GM18868 (cell line): ENCODE results near the gene CDC42EP5.
"Not testable (repeated sequence)": the region's sequence is repeated elsewhere in the genome, so short reads cannot be mapped to it uniquely, and the experiment has no call there.

Source experiments
- ATAC-seq: cut with Tn5 transposase; IDR thresholded peaks from one replicate; pipeline ENCODE4 v1.9.1; 2021; ENCODE audit warnings: mild to moderate bottlenecking, moderate library complexity; ENCODE audit not compliant: unreplicated experiment

CDC42EP5 gene, protein sequence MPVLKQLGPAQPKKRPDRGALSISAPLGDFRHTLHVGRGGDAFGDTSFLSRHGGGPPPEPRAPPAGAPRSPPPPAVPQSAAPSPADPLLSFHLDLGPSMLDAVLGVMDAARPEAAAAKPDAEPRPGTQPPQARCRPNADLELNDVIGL

GRCh38 chr19:54473071-54473891 is at the start of gene CDC42EP5:
Gene CDC42EP5 (minus strand): TSS chr19:54473296. CDS start chr19:54465547, 7,749 bp downstream.
- no peak for ATAC-seq

DNA sequence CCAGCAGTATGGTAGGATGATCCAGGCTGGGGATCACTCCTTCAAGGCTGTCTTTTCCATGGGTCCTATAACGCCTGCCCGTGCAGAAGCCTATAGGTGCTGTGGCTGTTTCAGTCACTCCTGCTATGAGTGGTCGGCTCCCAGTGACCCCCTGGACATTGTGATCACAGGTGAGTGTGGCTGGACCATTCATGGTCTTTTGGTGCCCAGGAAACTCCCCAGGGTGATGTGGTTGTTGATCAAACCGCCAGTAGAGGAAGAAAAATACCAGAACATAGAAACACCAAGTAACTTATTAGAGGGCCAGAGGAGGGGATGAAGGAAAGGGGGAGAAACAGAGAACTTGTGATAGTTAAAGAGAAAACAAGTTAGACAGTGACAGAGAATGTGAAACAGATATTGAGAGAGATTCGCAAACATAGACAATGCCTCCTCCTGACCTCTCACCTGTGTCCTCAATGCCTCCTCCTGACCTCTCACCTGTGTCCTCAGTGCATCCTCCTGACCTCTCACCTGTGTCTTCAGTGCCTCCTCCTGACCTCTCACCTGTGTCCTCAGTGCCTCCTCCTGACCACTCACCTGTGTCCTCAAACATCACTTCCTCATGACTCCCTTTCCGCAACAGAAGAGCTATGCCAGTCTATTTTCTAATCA is 48.9 kb upstream of the CDC42EP5 start:
- no peak for ATAC-seq

DNA sequence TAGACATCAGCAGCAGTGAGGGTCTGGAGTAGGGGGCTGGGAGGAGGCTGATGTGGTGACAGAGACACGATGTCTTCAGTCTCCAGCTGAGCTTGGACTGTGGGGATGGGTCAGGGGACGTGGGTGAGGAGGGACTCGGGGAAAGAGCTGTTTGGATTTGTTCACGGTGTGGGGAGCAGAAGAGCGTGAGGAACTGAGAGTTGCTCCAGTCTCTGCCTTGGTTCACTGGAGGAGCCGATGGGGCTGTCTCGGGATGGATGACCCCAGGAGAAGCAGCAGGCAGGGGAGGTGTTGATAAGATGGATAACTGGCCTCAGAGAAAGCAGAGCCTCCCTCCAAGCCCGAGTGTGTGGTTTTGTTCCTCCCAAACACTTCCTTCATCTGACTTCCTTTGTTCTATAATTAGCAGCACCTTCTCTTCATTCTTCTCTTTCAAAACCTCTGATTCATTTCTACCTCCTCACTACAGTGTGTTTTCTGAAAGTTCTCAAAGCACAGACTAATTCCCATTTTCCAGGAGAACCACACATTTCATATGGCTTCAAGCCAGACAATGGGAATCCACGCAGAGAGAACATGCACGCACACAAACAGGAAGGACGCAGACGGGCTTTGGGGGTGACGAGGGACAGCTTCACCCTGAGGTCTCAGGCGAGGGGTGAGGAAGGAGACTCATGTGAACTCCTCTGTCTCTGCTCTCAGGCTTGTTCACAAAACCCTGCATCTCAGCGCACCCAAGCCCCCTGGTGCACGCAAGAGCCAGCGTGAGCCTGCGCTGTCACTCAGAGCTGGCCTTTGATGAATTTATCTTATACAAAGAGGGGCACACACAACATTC is 48.1 kb upstream of the CDC42EP5 start:
- no peak for ATAC-seq

DNA sequence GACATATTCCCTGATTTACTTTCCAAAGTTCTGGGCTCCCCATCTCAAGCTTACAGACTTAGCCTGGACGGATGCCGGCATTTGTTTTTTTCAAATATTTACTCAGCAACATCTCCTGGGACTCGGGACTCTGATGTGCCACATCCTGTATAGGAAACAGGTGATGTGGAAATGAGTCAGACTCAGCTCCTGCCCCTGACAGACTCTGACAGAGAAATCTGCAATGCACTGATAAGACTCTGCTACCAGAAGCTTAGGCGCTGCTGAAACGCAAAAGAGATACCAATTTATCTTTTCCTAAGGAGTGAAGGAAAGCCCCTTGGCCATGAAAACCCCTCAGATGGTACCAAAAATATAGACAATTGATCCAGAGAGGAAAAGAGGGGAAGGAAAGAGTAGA is 45.7 kb upstream of the CDC42EP5 start:
- peak; percentile 49 for ATAC-seq

GRCh38 chr19:54517483-54517882 is 44.4 kb upstream of the CDC42EP5 start:
- ATAC-seq, result no peak

DNA sequence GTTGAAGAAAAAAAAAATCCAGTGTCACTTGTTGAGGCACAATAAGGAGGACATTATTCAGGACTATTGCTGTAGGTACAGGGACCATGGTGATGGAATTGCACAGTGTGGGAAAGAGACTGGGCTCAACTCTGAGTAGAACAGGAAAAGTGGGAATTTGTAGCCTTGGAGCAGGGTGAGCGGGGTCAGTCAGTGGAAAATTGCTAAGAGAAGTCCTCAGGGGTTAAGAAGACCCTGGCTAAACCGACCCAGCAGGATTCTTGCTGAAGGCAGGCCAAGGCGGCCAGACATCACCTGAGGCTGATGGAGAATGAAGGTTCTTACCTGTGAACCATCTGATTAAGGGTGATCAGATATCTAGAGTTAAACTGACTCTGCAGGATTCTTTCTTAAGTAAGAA is 42.1 kb upstream of the CDC42EP5 start:
- ATAC-seq, result no peak

DNA sequence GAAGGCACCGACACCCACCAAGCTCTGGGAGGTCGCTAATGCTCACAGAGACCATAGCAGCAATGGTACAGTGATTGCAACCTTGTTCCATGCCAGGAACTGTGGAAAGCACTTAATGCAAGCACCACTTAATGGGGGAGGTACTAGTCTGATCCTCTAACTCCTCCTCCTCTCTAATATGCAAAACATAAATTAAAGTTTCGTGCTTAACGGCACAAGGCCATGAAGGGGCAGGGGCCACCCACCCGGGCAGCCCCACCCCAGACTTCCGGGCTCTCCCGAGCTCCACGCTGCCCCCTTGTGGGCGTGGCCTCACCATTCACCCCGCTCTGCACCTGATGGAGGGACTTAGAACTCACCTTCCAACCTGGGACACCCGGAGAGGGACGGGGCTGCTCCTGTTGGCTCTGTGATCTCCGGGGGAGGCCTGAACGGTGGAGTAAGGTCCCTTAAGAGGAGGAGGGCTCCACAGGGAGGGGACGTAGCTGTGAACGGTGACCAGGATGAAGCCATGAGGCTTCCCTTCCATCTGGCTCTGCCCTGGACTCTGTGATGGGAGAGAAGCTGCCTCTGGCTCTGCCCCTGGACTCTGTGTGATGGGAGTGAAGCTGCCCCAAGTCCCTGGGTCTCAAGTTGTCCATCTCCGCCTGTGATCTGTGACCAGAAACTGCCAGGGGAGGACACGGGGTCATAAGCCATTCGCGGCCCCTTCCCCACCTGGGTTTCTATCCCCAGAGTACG is 36.3 kb upstream of the CDC42EP5 start:
- not testable (repeated sequence) for ATAC-seq

GRCh38 chr19:54508487-54508886 is 35.4 kb upstream of the CDC42EP5 start:
- not testable (repeated sequence) for ATAC-seq

- no peak for ATAC-seq
These were observed 34.7 kb upstream of the CDC42EP5 start for GRCh38 chr19:54507824-54508223.

DNA sequence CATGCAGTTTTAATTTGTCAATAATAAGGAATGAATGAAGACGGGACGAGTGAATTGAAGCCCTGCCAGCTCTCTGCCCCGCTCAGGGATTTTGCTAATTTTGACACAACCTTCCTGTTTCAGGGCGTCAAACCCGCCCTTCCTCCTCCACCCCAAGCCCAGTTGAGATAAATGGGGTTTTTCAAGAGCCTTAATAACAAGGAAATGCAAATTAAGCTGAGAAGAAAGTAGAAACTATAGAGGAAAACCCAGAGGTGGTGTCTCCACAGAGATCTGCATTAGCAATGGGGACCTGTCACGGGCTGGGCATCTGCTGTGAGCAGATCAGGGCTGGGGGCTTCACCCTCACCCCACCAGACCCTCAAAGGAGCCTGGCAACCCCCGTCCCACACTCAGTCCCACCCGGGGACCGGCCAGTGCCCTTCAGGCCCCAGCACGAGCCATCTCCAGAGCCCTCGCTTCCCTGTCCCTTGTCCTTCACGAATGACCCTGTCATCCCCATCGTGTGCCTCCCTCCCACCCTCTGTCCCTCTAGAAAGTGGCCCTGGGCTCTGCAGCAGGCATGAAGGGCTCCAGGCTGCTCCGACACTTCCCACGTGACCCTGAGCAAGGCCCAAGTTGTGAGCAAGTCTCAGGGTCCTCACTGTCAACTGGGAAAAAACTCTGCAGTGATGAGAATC is 34.1 kb upstream of the CDC42EP5 start:
- ATAC-seq, result not testable (repeated sequence)

GRCh38 chr19:54506079-54506478 is 33.0 kb upstream of the CDC42EP5 start:
- ATAC-seq, result no peak

DNA sequence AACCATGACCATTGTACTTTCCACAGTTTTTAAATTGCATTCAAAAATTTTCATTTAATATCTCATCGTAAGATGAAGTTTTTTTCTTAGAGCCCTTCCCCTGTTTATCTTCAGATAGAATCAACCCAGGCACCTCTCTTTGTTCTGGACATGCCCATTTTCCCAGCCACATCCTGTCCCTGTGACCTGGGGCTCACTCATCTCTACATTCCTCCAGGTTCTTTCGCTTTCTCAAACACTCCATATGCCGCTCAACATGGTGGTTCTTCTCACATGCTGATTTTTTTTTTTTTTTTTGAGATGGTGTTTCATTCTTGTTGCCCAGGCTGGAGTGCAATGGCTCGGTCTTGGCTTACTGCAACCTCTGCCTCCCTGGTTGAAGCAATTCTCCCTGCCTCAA is 32.4 kb upstream of the CDC42EP5 start:
- ATAC-seq, result not testable (repeated sequence)

DNA sequence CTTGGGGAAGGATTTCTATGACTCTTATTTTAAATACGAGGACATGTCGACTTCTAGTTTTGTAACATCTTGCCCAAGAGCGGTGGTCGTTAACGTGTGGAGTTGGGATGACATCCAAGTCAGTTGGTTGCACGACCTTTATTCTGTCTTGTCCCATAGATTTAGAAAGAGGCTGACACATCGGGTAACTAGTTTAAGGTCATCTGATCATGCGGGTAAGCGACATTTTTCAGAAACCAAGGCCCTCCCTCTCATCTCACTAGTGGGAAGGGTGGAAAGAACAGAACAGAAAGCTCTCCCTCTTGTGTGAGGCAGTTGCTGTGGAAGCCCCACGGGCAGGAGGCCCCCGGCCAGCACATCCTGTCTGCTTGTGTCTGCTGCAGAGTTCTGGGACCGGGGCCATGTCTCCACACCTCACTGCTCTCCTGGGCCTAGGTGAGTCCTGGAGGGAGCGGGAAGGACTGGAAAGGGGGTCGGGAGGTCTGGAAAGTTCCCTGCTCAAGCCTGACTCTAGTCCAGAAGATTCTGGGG is 29.5 kb upstream of the CDC42EP5 start, which contains the start of gene LAIR2:
TSS of gene LAIR2 (plus strand) at position 314 of the 531 bp plus-strand sequence. CDS start at position 402, 88 bp downstream.
- no peak for ATAC-seq

- ATAC-seq, result not testable (repeated sequence)
These were observed 25.3 kb upstream of the CDC42EP5 start for GRCh38 chr19:54498451-54498772.

- not testable (repeated sequence) for ATAC-seq
These were observed 24.8 kb upstream of the CDC42EP5 start for GRCh38 chr19:54497747-54498450.

- ATAC-seq, result not testable (repeated sequence)
These were observed 22.2 kb upstream of the CDC42EP5 start for GRCh38 chr19:54495284-54495683.

DNA sequence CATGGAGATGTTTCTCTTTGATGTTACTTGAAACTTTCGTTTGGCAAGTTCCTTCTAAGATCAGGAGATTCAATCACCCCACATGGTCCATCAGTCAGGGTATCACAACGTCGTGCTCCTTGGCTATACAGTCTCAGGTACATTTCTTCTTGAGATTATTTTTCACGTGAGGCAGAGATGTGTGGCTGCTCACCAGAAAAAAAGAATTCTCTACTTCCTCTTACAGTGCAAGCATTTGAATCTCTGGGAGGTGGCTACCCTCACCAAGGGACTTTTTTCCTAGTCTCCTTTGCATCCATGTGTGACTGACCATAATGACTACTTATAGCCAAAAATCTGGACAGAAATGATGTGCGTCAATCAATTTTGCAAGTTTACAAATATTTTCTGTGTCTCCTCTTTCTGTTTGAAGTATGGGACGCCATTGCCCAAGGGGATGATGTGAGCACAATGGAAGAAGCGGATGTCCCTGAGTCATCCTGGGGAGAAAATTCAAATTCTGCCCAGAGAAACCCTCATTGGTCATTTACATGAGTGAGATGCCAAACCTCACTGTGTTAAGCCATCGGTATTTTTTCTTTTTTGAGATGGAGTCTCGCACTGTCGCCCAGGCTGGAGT is 21.0 kb upstream of the CDC42EP5 start:
- no peak for ATAC-seq

- not testable (repeated sequence) for ATAC-seq
These were observed 20.0 kb upstream of the CDC42EP5 start for GRCh38 chr19:54493056-54493455.
